Measurements from ENCODE around the gene E2F2.
A peak's percentile ranks its signal among the peaks of the same experiment; 100 is the strongest.

Gene E2F2

GRCh38 chr1:23529146-23530086 lies 1.6 kb downstream of the E2F2 start:
- WGBS, 2 experiments = 75 to 79% methylated on average over 8 of the region's 8 CpGs
- Histone ChIP-seq H3K36me3 (ENCODE audit: control insufficient read depth, insufficient read depth, low read length) (no peaks in the 10 kb centered on the region), H3K27ac (ENCODE audit: insufficient read depth, low read depth, low read length, poor library complexity, severe bottlenecking) (no peak overlapping the region), H3K9me3 (ENCODE audit: control insufficient read depth, low read length) (no peaks in the 10 kb centered on the region), H3K27me3 (ENCODE audit: control insufficient read depth, insufficient read depth, low read length, poor library complexity, severe bottlenecking) (peaks cover 33% of the 10 kb centered on the region), H3K4me3 (ENCODE audit: insufficient read depth, low read depth, low read length) (peak overlapping the region; percentile 65), H3K4me1 (ENCODE audit: control insufficient read depth, insufficient read depth, low read length) (peaks cover 47% of the 10 kb centered on the region)

DNA sequence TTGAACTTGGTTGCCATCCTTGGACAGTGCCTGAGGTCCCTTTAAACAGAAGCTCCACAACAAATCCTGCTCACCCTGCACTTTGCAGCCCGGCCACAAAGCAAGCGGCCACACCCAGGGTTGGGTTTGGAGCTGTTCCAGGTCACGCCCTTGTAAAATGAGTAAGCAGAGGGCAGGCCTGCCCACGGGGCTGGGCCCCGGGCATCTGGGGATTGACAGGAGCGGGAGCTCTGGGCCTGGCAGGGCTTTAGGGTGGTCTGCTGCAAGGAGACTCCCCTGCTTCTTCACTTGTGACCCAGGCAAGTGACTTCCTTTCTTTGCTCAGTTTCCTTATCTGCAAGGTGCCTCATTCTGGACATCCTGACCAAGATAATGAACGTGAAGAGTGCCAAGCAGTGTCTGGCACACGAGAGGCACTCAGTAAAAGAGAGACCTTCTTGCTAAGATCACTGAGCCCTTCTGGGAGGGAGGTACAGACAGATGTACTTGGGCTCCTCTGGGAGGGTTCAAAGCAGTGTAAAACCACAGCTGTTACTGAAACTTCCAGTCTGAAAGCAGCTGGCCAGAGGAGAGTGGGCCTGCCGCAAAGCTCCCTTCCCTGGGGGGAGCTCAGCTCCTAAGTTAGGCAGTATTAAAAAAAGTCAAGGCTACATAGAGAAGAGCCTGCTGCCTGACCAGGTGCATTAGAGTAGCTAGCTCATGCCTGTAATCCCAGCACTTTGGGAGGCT lies 2.6 kb downstream of the E2F2 start:
- H3K4me1 ChIP-seq (ENCODE audit: control insufficient read depth, insufficient read depth, low read length) = peaks cover 47% of the 10 kb centered on the region

GRCh38 chr1:23527900-23528249 lies 3.2 kb downstream of the E2F2 start:
- Histone ChIP-seq H3K4me1 (ENCODE audit: control insufficient read depth, insufficient read depth, low read length) (peaks cover 47% of the 10 kb centered on the region), H3K27ac (ENCODE audit: insufficient read depth, low read depth, low read length, poor library complexity, severe bottlenecking) (no peak overlapping the region)
- WGBS, 2 experiments = 95 to 96% methylated on average over 6 of the region's 6 CpGs

More for the DNA sequence above, 2.6 kb downstream of the E2F2 start:
- no peak overlapping the region for H3K27ac ChIP-seq (ENCODE audit: insufficient read depth, low read depth, low read length, poor library complexity, severe bottlenecking)
- peaks cover 32% of the 10 kb centered on the region for H3K27me3 ChIP-seq (ENCODE audit: control insufficient read depth, insufficient read depth, low read length, poor library complexity, severe bottlenecking)
- no peaks in the 10 kb centered on the region for H3K36me3 ChIP-seq (ENCODE audit: control insufficient read depth, insufficient read depth, low read length)
- 74 to 75% methylated on average over 9 of the region's 9 CpGs for WGBS, 2 experiments
- no peak overlapping the region for H3K4me3 ChIP-seq (ENCODE audit: insufficient read depth, low read depth, low read length)
- no peaks in the 10 kb centered on the region for H3K9me3 ChIP-seq (ENCODE audit: control insufficient read depth, low read length)

GRCh38 chr1:23527366-23527765 lies 3.7 kb downstream of the E2F2 start:
- Histone ChIP-seq H3K27me3 (ENCODE audit: control insufficient read depth, insufficient read depth, low read length, poor library complexity, severe bottlenecking) (peaks cover 23% of the 10 kb centered on the region), H3K36me3 (ENCODE audit: control insufficient read depth, insufficient read depth, low read length) (no peaks in the 10 kb centered on the region), H3K4me1 (ENCODE audit: control insufficient read depth, insufficient read depth, low read length) (peaks cover 46% of the 10 kb centered on the region), H3K9me3 (ENCODE audit: control insufficient read depth, low read length) (no peaks in the 10 kb centered on the region), H3K4me3 (ENCODE audit: insufficient read depth, low read depth, low read length) (no peak overlapping the region), H3K27ac (ENCODE audit: insufficient read depth, low read depth, low read length, poor library complexity, severe bottlenecking) (no peak overlapping the region)
- 95 to 98% methylated on average over 7 of the region's 7 CpGs for WGBS, 2 experiments

More at GRCh38 chr1:23527900-23528249, 3.2 kb downstream of the E2F2 start:
- Histone ChIP-seq H3K36me3 (ENCODE audit: control insufficient read depth, insufficient read depth, low read length) (no peaks in the 10 kb centered on the region), H3K27me3 (ENCODE audit: control insufficient read depth, insufficient read depth, low read length, poor library complexity, severe bottlenecking) (peaks cover 26% of the 10 kb centered on the region), H3K4me3 (ENCODE audit: insufficient read depth, low read depth, low read length) (no peak overlapping the region), H3K9me3 (ENCODE audit: control insufficient read depth, low read length) (no peaks in the 10 kb centered on the region)

- H3K27me3 ChIP-seq (ENCODE audit: control insufficient read depth, insufficient read depth, low read length, poor library complexity, severe bottlenecking) = peaks cover 18% of the 10 kb centered on the region
- no peak overlapping the region for H3K4me3 ChIP-seq (ENCODE audit: insufficient read depth, low read depth, low read length)
- H3K4me1 ChIP-seq (ENCODE audit: control insufficient read depth, insufficient read depth, low read length) = peaks cover 37% of the 10 kb centered on the region
- H3K36me3 ChIP-seq (ENCODE audit: control insufficient read depth, insufficient read depth, low read length) = peaks cover 6% of the 10 kb centered on the region
- H3K9me3 ChIP-seq (ENCODE audit: control insufficient read depth, low read length) = no peaks in the 10 kb centered on the region
- 86 to 88% methylated on average over 8 of the region's 8 CpGs for WGBS, 2 experiments
- no peak overlapping the region for H3K27ac ChIP-seq (ENCODE audit: insufficient read depth, low read depth, low read length, poor library complexity, severe bottlenecking)
Observed at GRCh38 chr1:23526329-23527041, 4.5 kb downstream of the E2F2 start.

DNA sequence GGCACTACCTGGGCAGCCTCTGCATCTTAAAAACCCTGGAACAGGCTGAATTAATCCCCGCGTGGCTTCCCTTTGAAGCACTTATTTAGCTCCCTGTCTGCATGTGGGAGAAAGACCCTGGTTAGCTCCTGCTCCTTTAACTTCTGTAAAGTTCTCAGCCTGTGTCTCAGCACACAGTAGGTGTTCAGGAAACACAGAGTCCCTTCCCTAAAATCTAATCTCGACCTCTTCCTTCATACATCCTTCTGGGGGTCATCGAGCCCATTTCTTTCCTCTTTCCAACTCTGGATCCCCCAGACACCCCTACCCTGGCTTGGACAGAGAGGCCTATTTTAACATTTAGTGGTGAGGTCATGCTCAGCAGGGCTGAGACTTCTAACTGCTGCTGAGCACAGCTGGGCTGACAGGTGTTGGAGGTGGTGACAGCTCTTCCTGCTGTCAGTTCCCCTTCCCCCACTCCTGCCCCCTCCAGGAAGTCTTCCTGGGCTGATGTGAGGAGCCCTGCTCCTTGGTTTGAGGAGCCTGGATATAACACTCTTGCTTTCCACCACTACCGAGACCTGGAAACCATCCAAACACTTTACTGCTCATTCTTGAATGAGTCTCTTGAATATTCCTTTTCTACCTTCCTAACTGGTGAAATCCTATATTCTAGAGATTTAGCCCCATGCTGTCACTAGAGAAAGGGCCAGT lies 5.3 kb downstream of the E2F2 start:
- H3K36me3 ChIP-seq (ENCODE audit: control insufficient read depth, insufficient read depth, low read length) = peaks cover 14% of the 10 kb centered on the region
- WGBS, 2 experiments = 66 to 73% methylated on average over 5 of the region's 5 CpGs
- H3K4me3 ChIP-seq (ENCODE audit: insufficient read depth, low read depth, low read length) = no peak overlapping the region
- no peaks in the 10 kb centered on the region for H3K9me3 ChIP-seq (ENCODE audit: control insufficient read depth, low read length)
- peaks cover 36% of the 10 kb centered on the region for H3K4me1 ChIP-seq (ENCODE audit: control insufficient read depth, insufficient read depth, low read length)
- no peak overlapping the region for H3K27ac ChIP-seq (ENCODE audit: insufficient read depth, low read depth, low read length, poor library complexity, severe bottlenecking)
- H3K27me3 ChIP-seq (ENCODE audit: control insufficient read depth, insufficient read depth, low read length, poor library complexity, severe bottlenecking) = peaks cover 15% of the 10 kb centered on the region

GRCh38 chr1:23524716-23525401 lies 6.2 kb downstream of the E2F2 start:
- Histone ChIP-seq H3K9me3 (ENCODE audit: control insufficient read depth, low read length) (no peaks in the 10 kb centered on the region), H3K27me3 (ENCODE audit: control insufficient read depth, insufficient read depth, low read length, poor library complexity, severe bottlenecking) (peaks cover 7% of the 10 kb centered on the region), H3K36me3 (ENCODE audit: control insufficient read depth, insufficient read depth, low read length) (peaks cover 15% of the 10 kb centered on the region), H3K4me3 (ENCODE audit: insufficient read depth, low read depth, low read length) (no peak overlapping the region), H3K4me1 (ENCODE audit: control insufficient read depth, insufficient read depth, low read length) (peaks cover 30% of the 10 kb centered on the region), H3K27ac (ENCODE audit: insufficient read depth, low read depth, low read length, poor library complexity, severe bottlenecking) (no peak overlapping the region)
- WGBS, 2 experiments = 40 to 42% methylated on average over 9 of the region's 9 CpGs

DNA sequence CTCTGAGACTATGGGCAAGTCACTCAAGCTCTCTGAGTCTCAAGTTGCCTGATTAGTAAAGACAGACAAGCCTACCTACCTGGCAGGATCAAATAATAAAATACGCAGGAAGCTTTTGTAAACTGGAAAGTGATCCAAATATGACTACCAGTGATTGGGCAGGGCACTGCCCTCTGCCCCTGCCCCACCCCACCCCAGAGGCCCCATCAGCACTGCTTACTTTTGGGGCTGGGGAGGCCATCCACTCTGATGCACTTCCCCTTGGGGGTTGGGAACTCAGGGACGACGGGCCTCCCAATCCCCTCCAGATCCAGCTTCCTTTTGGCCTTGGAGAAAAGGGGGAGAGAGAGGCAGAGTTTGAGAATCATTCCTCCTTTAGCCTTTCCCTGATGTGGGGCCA lies 6.9 kb downstream of the E2F2 start:
- Histone ChIP-seq H3K9me3 (ENCODE audit: control insufficient read depth, low read length) (no peaks in the 10 kb centered on the region), H3K27me3 (ENCODE audit: control insufficient read depth, insufficient read depth, low read length, poor library complexity, severe bottlenecking) (no peaks in the 10 kb centered on the region), H3K4me1 (ENCODE audit: control insufficient read depth, insufficient read depth, low read length) (peaks cover 23% of the 10 kb centered on the region), H3K27ac (ENCODE audit: insufficient read depth, low read depth, low read length, poor library complexity, severe bottlenecking) (no peak overlapping the region), H3K36me3 (ENCODE audit: control insufficient read depth, insufficient read depth, low read length) (peaks cover 15% of the 10 kb centered on the region), H3K4me3 (ENCODE audit: insufficient read depth, low read depth, low read length) (no peak overlapping the region)
- 90 to 91% methylated on average over 3 of the region's 3 CpGs for WGBS, 2 experiments

GRCh38 chr1:23522244-23522982 lies 8.6 kb downstream of the E2F2 start:
- Histone ChIP-seq H3K4me3 (ENCODE audit: insufficient read depth, low read depth, low read length) (no peak overlapping the region), H3K36me3 (ENCODE audit: control insufficient read depth, insufficient read depth, low read length) (peaks cover 21% of the 10 kb centered on the region), H3K9me3 (ENCODE audit: control insufficient read depth, low read length) (no peaks in the 10 kb centered on the region), H3K27me3 (ENCODE audit: control insufficient read depth, insufficient read depth, low read length, poor library complexity, severe bottlenecking) (no peaks in the 10 kb centered on the region), H3K27ac (ENCODE audit: insufficient read depth, low read depth, low read length, poor library complexity, severe bottlenecking) (no peak overlapping the region), H3K4me1 (ENCODE audit: control insufficient read depth, insufficient read depth, low read length) (peaks cover 21% of the 10 kb centered on the region)
- 92 to 95% methylated on average over 6 of the region's 7 CpGs for WGBS, 2 experiments
